ENCODE measurements around the gene JSRP1.

DNA sequence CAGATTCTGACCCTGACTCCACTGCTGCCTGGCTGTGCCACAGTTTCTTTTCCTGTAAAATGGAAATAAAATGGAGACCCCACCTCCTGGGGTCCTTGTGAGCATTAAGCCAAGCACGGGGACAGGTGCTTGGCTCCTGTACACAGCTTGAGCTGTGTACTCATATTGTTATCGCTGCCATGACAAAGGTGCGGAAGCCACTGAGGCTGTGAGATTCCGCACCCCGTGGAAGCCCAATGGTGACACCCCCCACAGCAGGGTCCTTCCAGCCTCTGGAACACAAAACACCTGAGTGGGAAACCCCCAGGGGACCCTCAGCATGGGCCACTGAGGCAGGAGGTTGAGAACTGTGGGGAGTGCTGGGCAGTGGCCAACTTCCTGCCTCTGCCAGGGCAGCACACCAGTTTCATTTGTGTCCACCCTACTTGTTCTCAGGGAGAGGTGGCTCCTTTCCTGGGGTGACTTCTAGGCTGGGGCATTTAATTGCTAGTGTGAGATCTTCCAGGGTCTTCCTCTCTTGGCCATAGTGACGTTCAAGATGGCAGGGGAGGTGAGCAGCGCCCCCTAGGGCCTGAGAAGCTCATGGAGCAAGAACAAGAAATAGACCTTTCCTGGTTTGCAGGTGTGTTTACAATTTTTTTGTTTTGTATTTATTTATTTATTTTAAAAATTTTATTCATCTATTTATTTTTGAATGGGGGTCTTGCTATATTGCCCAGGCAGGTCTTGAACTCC, 5.4 kb upstream of the JSRP1 start:
- no peak for TF ChIP-seq HDAC2 (IDR thresholded peaks at IDR 0.05)
- no peak for TF ChIP-seq CHD2 (IDR thresholded peaks at IDR 0.05; ENCODE audit: low read length, partially characterized antibody)
- no peak for TF ChIP-seq ZNF302 (CRISPR knock-in tag; IDR thresholded peaks at IDR 0.05)
- TF ChIP-seq, protein P1, sequence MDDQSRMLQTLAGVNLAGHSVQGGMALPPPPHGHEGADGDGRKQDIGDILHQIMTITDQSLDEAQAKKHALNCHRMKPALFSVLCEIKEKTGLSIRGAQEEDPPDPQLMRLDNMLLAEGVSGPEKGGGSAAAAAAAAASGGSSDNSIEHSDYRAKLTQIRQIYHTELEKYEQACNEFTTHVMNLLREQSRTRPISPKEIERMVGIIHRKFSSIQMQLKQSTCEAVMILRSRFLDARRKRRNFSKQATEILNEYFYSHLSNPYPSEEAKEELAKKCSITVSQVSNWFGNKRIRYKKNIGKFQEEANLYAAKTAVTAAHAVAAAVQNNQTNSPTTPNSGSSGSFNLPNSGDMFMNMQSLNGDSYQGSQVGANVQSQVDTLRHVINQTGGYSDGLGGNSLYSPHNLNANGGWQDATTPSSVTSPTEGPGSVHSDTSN (IDR thresholded peaks at IDR 0.05): no peak
- TF ChIP-seq RARB (CRISPR knock-in tag; IDR thresholded peaks at IDR 0.05): no peak
- TF ChIP-seq, protein P2, sequence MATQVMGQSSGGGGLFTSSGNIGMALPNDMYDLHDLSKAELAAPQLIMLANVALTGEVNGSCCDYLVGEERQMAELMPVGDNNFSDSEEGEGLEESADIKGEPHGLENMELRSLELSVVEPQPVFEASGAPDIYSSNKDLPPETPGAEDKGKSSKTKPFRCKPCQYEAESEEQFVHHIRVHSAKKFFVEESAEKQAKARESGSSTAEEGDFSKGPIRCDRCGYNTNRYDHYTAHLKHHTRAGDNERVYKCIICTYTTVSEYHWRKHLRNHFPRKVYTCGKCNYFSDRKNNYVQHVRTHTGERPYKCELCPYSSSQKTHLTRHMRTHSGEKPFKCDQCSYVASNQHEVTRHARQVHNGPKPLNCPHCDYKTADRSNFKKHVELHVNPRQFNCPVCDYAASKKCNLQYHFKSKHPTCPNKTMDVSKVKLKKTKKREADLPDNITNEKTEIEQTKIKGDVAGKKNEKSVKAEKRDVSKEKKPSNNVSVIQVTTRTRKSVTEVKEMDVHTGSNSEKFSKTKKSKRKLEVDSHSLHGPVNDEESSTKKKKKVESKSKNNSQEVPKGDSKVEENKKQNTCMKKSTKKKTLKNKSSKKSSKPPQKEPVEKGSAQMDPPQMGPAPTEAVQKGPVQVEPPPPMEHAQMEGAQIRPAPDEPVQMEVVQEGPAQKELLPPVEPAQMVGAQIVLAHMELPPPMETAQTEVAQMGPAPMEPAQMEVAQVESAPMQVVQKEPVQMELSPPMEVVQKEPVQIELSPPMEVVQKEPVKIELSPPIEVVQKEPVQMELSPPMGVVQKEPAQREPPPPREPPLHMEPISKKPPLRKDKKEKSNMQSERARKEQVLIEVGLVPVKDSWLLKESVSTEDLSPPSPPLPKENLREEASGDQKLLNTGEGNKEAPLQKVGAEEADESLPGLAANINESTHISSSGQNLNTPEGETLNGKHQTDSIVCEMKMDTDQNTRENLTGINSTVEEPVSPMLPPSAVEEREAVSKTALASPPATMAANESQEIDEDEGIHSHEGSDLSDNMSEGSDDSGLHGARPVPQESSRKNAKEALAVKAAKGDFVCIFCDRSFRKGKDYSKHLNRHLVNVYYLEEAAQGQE (IDR thresholded peaks at IDR 0.05): no peak
- TF ChIP-seq, protein P3, sequence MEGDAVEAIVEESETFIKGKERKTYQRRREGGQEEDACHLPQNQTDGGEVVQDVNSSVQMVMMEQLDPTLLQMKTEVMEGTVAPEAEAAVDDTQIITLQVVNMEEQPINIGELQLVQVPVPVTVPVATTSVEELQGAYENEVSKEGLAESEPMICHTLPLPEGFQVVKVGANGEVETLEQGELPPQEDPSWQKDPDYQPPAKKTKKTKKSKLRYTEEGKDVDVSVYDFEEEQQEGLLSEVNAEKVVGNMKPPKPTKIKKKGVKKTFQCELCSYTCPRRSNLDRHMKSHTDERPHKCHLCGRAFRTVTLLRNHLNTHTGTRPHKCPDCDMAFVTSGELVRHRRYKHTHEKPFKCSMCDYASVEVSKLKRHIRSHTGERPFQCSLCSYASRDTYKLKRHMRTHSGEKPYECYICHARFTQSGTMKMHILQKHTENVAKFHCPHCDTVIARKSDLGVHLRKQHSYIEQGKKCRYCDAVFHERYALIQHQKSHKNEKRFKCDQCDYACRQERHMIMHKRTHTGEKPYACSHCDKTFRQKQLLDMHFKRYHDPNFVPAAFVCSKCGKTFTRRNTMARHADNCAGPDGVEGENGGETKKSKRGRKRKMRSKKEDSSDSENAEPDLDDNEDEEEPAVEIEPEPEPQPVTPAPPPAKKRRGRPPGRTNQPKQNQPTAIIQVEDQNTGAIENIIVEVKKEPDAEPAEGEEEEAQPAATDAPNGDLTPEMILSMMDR (IDR thresholded peaks at IDR 0.05): peak; percentile 45
- TF ChIP-seq POLR2A (IDR thresholded peaks at IDR 0.05; ENCODE audit: low read length): no peak
- TF ChIP-seq RFX5 (IDR thresholded peaks at IDR 0.05): no peak
- TF ChIP-seq CHD4 (IDR thresholded peaks at IDR 0.05; ENCODE audit: borderline replicate concordance): no peak
- no peak for TF ChIP-seq EP300 (IDR thresholded peaks at IDR 0.05)
- TF ChIP-seq, protein P4, sequence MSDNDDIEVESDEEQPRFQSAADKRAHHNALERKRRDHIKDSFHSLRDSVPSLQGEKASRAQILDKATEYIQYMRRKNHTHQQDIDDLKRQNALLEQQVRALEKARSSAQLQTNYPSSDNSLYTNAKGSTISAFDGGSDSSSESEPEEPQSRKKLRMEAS (IDR thresholded peaks at IDR 0.05): no peak

Data from A549 (cell line).